K562 (cell line): Measurements from ENCODE around the gene RNF224. TPM values are rescaled to one million over a fixed set of nuclear protein-coding genes. Genes with fewer than 3 reads are reported as not detected.
A peak's percentile ranks its signal among the peaks of the same experiment; 100 is the strongest.

Experiments
- ATAC-seq: fragments of 200-7000 bp; cut with Tn5 transposase; 3 replicates; pipeline ENCODE4 v1.9.1; 2020; ENCODE audit warnings: moderate library complexity
- BruUV-seq: library from RNA; stranded (reverse); fragments of 400-500 nt; replicated peaks from 2 replicates; lab custom pipeline; 2021; lab: Mats Ljungman, UMichigan
- CTCF ChIA-PET: fragments of 300-600 bp; formaldehyde crosslinking; extraction: SDS; loops from one replicate; lab custom pipeline; 2021; ENCODE audit warnings: low intra/inter-chr PET ratio; lab: Yijun Ruan, JAX
- POLR2A ChIA-PET: fragments of 300-600, 350-650 bp; sonication (Branson Sonifier 250); formaldehyde crosslinking; extraction: SDS; loops from one replicate; lab custom pipeline; 2021; ENCODE audit warnings: antibody characterized with exemption, inconsistent platforms; lab: Yijun Ruan, JAX
- DNase-seq, 4 experiments: peaks; one replicate each; pipeline versions ENCODE4 v3.0.0 to v3.0.0-alpha.2; 2011 to 2018; ENCODE audit warnings: low spot score in 3 of 4, mixed read lengths in 3 of 4; ENCODE audit errors: extremely low read depth in 1 of 4
- FAIRE-seq: peaks from 2 replicates; lab custom pipeline; 2011; peaks lifted over from hg19 to GRCh38; lab: Jason Lieb, UNC
- H2AFZ ChIP-seq: 2 replicates; pipeline ENCODE4 v1.6.0; 2011; ENCODE audit warnings: low read depth, low read length, control low read depth, inconsistent platforms
- H3K27ac ChIP-seq: fragments of 200-600 bp; 3 replicates; pipeline ENCODE4 v1.8.0; 2011; ENCODE audit warnings: low read depth, mild to moderate bottlenecking, control low read depth, inconsistent platforms, low read length, moderate library complexity, mixed read lengths; ENCODE audit errors: extremely low read depth
- H3K27me3 ChIP-seq, 2 experiments: fragments of 300-600 bp in 1 of 2; 2 replicates in 1 of 2; 3 replicates in 1 of 2; pipeline versions ENCODE4 v1.6.0 to v1.8.0; 2011; ENCODE audit warnings: inconsistent platforms in 2 of 2, low read length in 2 of 2, mild to moderate bottlenecking in 1 of 2, mixed read lengths in 1 of 2, moderate library complexity in 1 of 2; ENCODE audit not compliant: control insufficient read depth in 2 of 2, insufficient read depth in 2 of 2
- H3K36me3 ChIP-seq: fragments of 300-600 bp; 3 replicates; pipeline ENCODE4 v1.8.0; 2011; ENCODE audit warnings: mild to moderate bottlenecking, low read length, inconsistent platforms; ENCODE audit not compliant: control insufficient read depth, insufficient read depth
- H3K4me1 ChIP-seq, 2 experiments: fragments of 200-600 bp in 1 of 2; replicated peaks in 1 of 2; 2 replicates in 1 of 2; 3 replicates in 1 of 2; pipeline versions ENCODE4 v1.5.1 to v1.8.0; 2011; ENCODE audit warnings: inconsistent platforms in 2 of 2, low read length in 2 of 2, mild to moderate bottlenecking in 1 of 2, mixed read lengths in 1 of 2, moderate library complexity in 1 of 2; ENCODE audit not compliant: control insufficient read depth in 2 of 2, insufficient read depth in 2 of 2
- H3K4me2 ChIP-seq: 2 replicates; pipeline ENCODE4 v1.6.1; 2011; ENCODE audit warnings: low read length, control low read depth, inconsistent platforms, mixed read lengths; ENCODE audit not compliant: insufficient read depth
- H3K4me3 ChIP-seq: fragments of 200-600 bp; sonication (generic), shearing (Covaris generic); 2 replicates; pipeline ENCODE4 v1.5.1; 2016; ENCODE audit warnings: control low read depth, inconsistent platforms
- H3K79me2 ChIP-seq: fragments of 200-600 bp; 3 replicates; pipeline ENCODE4 v1.8.0; 2011; ENCODE audit warnings: low read length, inconsistent platforms; ENCODE audit not compliant: control insufficient read depth, insufficient read depth
- H3K9ac ChIP-seq, 2 experiments: 2 replicates each; pipeline versions ENCODE4 v1.6.0 to v1.6.1; 2011; ENCODE audit warnings: low read depth in 2 of 2, low read length in 2 of 2, control low read depth in 1 of 2, inconsistent platforms in 1 of 2, mild to moderate bottlenecking in 1 of 2, mixed read lengths in 1 of 2; ENCODE audit not compliant: insufficient read depth in 1 of 2
- H3K9me1 ChIP-seq: one replicate; pipeline ENCODE4 v1.6.0; 2011; ENCODE audit warnings: inconsistent platforms, mild to moderate bottlenecking, low read length, moderate library complexity; ENCODE audit not compliant: control insufficient read depth, insufficient read depth
- H3K9me3 ChIP-seq: replicated peaks from 2 replicates; pipeline ENCODE4 v1.5.1; 2011; ENCODE audit warnings: low read depth, low read length, inconsistent platforms; ENCODE audit not compliant: control insufficient read depth, insufficient read depth
- H4K20me1 ChIP-seq: replicated peaks from 2 replicates; pipeline ENCODE4 v1.6.1; 2011; ENCODE audit warnings: low read length, inconsistent platforms, mixed read lengths; ENCODE audit not compliant: control insufficient read depth, insufficient read depth
- E2F6 ChIP-seq, 2 experiments: IDR thresholded peaks; 2 replicates each; pipeline ENCODE4 v1.6.1; 2011; ENCODE audit warnings: borderline replicate concordance in 1 of 2, control low read depth in 1 of 2, low read depth in 1 of 2, low read length in 1 of 2, mild to moderate bottlenecking in 1 of 2, mixed read lengths in 1 of 2, moderate library complexity in 1 of 2; ENCODE audit not compliant: insufficient read depth in 1 of 2, insufficient read length in 1 of 2, poor library complexity in 1 of 2, severe bottlenecking in 1 of 2; ENCODE audit errors: extremely low read depth in 1 of 2
- ELF2 ChIP-seq: fragments of 250-450 bp; sonication (Bioruptor Pico); IDR thresholded peaks from 2 replicates; pipeline ENCODE4 v1.5.0; 2021; ENCODE audit warnings: mild to moderate bottlenecking
- KDM1A ChIP-seq, 2 experiments: fragments of 450-650 bp; IDR thresholded peaks; 2 replicates each; pipeline ENCODE4 v1.6.1; 2016; ENCODE audit warnings: mild to moderate bottlenecking in 2 of 2
- MLLT1 ChIP-seq, 2 experiments: fragments of 450-650 bp; IDR thresholded peaks; 2 replicates each; pipeline ENCODE4 v1.6.1; 2016
- MYC ChIP-seq, 2 experiments: fragments of 250-450 bp in 1 of 2; sonication (Bioruptor Pico) in 1 of 2; IDR thresholded peaks; 2 replicates each; pipeline versions ENCODE4 v1.5.1 to v1.6.1; 2012 to 2021; ENCODE audit warnings: low read depth in 2 of 2, borderline replicate concordance in 1 of 2, improper control_type of control experiment in 1 of 2, low read length in 1 of 2, mild to moderate bottlenecking in 1 of 2, moderate library complexity in 1 of 2
- POLR2G ChIP-seq: fragments of 200-400 bp; formaldehyde crosslinking; IDR thresholded peaks from 2 replicates; pipeline ENCODE4 v1.6.1; 2017; ENCODE audit warnings: low read depth, mild to moderate bottlenecking, antibody characterized with exemption, low read length, moderate library complexity
- RBM22 ChIP-seq: fragments of 200-400 bp; formaldehyde crosslinking; IDR thresholded peaks from 2 replicates; pipeline ENCODE4 v1.6.1; 2018; ENCODE audit warnings: low read length, low read depth; ENCODE audit not compliant: poor library complexity, severe bottlenecking
- ZBTB33 ChIP-seq: sonication (generic); formaldehyde crosslinking; IDR thresholded peaks from 2 replicates; pipeline ENCODE4 v1.8.1; 2023; ENCODE audit warnings: mild to moderate bottlenecking, missing genetic modification reagents
- WGBS: fragments of 100-300 bp; shearing (Covaris generic); methylation state at CpG from one replicate; pipeline ENCODE4 v1.1.6; 2016; ENCODE audit warnings: low coverage, mixed read lengths; ENCODE audit not compliant: insufficient coverage; ENCODE audit errors: missing lambda C conversion rate; 5-methylcytosine and 5-hydroxymethylcytosine counted together
- in situ Hi-C: fragments of 300-500 bp; cut with MboI; formaldehyde crosslinking; loops from 4 replicates; pipeline ENCODE4 v1.15.0; 2018; ENCODE audit warnings: inconsistent platforms, mixed read lengths
- intact Hi-C: fragments of 100-400 bp; cut with micrococcal nuclease; formaldehyde crosslinking; loops from 2 replicates; pipeline ENCODE4 v1.14.2; 2022
- polyA plus RNA-seq, 8 experiments: library from polyadenylated mRNA; depleted of rRNA in 4 of 8; stranded (reverse) in 5 of 8; unstranded in 3 of 8; fragments of >200 nt; fragmentation: Nextera tagmentation in 2 of 8; fragmentation: Illumina TruSeq in 1 of 8; extraction: Ambion mirVana in 2 of 8; extraction: Trizol in 1 of 8; gene quantifications; 2 replicates each; pipeline versions ENCODE4 v1.2.1 to v1.2.3, GENCODE V29; 2011 to 2014; ENCODE audit warnings: inconsistent platforms in 1 of 8, missing spikeins in 1 of 8
- total RNA-seq, 7 experiments: library from RNA; depleted of rRNA in 6 of 7; stranded (reverse); fragments of >200 nt in 6 of 7; fragmentation: Illumina TruSeq in 2 of 7; extraction: Trizol in 2 of 7; gene quantifications; 2 replicates each; pipeline versions ENCODE4 v1.2.1 to v1.2.3, GENCODE V29; 2011 to 2021; ENCODE audit warnings: low replicate concordance in 1 of 7
- TF ChIP-seq, protein P1 (sequence below): sonication (generic); formaldehyde crosslinking; IDR thresholded peaks from 2 replicates; pipeline ENCODE4 v1.9.0; 2022; ENCODE audit warnings: mild to moderate bottlenecking, missing genetic modification reagents

Gene RNF224
- total and polyA plus RNA-seq, 9 of the 15 experiments (the other 6 are each of a cell fraction or from before 2014, with no cell fraction given) = not detected

- no peak overlapping the region for H3K4me3 ChIP-seq
- TF ChIP-seq E2F6 (IDR thresholded peaks at IDR 0.05; ENCODE audit: borderline replicate concordance in 1 of 2, extremely low read depth in 1 of 2, insufficient read depth in 1 of 2, insufficient read length in 1 of 2, low read depth in 1 of 2, low read length in 1 of 2, poor library complexity in 1 of 2, severe bottlenecking in 1 of 2) = peak in 1 of 2 experiments; percentile 61
- no peak for TF ChIP-seq KDM1A (IDR thresholded peaks at IDR 0.05)
- TF ChIP-seq MLLT1 (IDR thresholded peaks at IDR 0.05) = no peak
- TF ChIP-seq RBM22 = peak; percentile 35
- TF ChIP-seq MYC (IDR thresholded peaks at IDR 0.05; ENCODE audit: low read depth, low read length) = 0 out of 2 replicates have a peak, but pooled peaks have one; percentile 15
- TF ChIP-seq MYC (CRISPR knock-in tag; IDR thresholded peaks at IDR 0.05; ENCODE audit: borderline replicate concordance, low read depth) = no peak
- no peak for TF ChIP-seq ELF2
- TF ChIP-seq, protein P1, sequence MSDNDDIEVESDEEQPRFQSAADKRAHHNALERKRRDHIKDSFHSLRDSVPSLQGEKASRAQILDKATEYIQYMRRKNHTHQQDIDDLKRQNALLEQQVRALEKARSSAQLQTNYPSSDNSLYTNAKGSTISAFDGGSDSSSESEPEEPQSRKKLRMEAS (CRISPR knock-in tag) = peak; percentile 68; the same call in 1 of the 2 replicates
- TF ChIP-seq POLR2G = peak; percentile 70
- peak; percentile 92 for TF ChIP-seq ZBTB33 (CRISPR knock-in tag)
These were observed 6.9 kb downstream of the RNF224 start for GRCh38 chr9:137234055-137234697.

More at GRCh38 chr9:137234055-137234697, 6.9 kb downstream of the RNF224 start:
- Histone ChIP-seq H3K36me3 (peaks cover 4% of the 10 kb centered on the region; the same call in 1 of the 3 replicates), H3K27me3 (no peaks in the 10 kb centered on the region), H3K4me2 (no peak overlapping the region), H3K9ac (peak overlapping the region in 1 of 2 experiments; percentile 76; a peak in 2 of 4 replicates), H3K9me1 (peaks cover 4% of the 10 kb centered on the region), H2AFZ (no peak overlapping the region), H3K79me2 (peaks cover 14% of the 10 kb centered on the region), H3K27ac (no peak overlapping the region), H3K4me1 (peaks cover 16 to 100% of the 10 kb centered on the region in 2 experiments), H4K20me1 (no peaks in the 10 kb centered on the region), H3K9me3 (no peaks in the 10 kb centered on the region)
- peak in 3 of 4 experiments; percentile 26 to 35 (median 28) for DNase-seq
- WGBS = 57% methylated on average over 23 of the region's 40 CpGs
- CTCF ChIA-PET = no interaction called here
- no peak for ATAC-seq
- POLR2A ChIA-PET = interaction anchor here (0.7 kb wide), 1 partner anchor 45 kb away, joined by 3 read pairs; no protein-coding TSS in a partner anchor
- intact Hi-C loops (no loop called here), in situ Hi-C loops (loop anchor here (25.0 kb wide), 1 partner anchor 447 kb away; the partner anchor contains the start of genes CCDC183 and TMEM141)
- no TSS peak for BruUV-seq
- no peak for FAIRE-seq
